CD4-positive, alpha-beta memory T cell (primary cell): ENCODE data around the gene MYH10. TPM values are rescaled to one million over a fixed set of nuclear protein-coding genes. Genes with fewer than 3 reads are reported as not detected.
A peak's percentile ranks its signal among the peaks of the same experiment; 100 is the strongest.

Experiments used
- CTCF ChIA-PET: fragments of 350-600 bp; sonication (Branson Sonifier 250); formaldehyde crosslinking; loops from one replicate; lab custom pipeline; 2021; ENCODE audit warnings: inconsistent platforms; ENCODE audit not compliant: partially characterized antibody; lab: Charles Lee
- POLR2A ChIA-PET: fragments of 350-600 bp; sonication (Branson Sonifier 250); formaldehyde crosslinking; loops from one replicate; lab custom pipeline; 2021; ENCODE audit not compliant: partially characterized antibody; lab: Charles Lee
- DNase-seq, 5 donors: peaks; one replicate each; pipeline versions ENCODE4 v3.0.0 to v3.0.0-alpha.2; 2020 to 2022; ENCODE audit warnings: mixed read lengths in 1 of 5
- H3K27ac ChIP-seq: one replicate; pipeline ENCODE4 v1.7.0; 2013; ENCODE audit warnings: low read depth, low read length
- H3K27me3 ChIP-seq: 2 replicates; pipeline ENCODE4 v1.7.0; 2013; ENCODE audit warnings: mild to moderate bottlenecking, low read length, moderate library complexity; ENCODE audit not compliant: insufficient read depth
- H3K36me3 ChIP-seq: 2 replicates; pipeline ENCODE4 v1.7.0; 2013; ENCODE audit warnings: mild to moderate bottlenecking, low read length, moderate library complexity; ENCODE audit not compliant: insufficient read depth
- H3K4me1 ChIP-seq: 2 replicates; pipeline ENCODE4 v1.7.0; 2013; ENCODE audit warnings: mild to moderate bottlenecking, low read length, moderate library complexity; ENCODE audit not compliant: insufficient read depth
- H3K4me3 ChIP-seq, 2 donors: one replicate each; pipeline ENCODE4 v1.7.0; 2013; ENCODE audit warnings: low read length in 2 of 2, mild to moderate bottlenecking in 1 of 2
- H3K9me3 ChIP-seq, 2 donors: one replicate each; pipeline ENCODE4 v1.7.0; 2013; ENCODE audit warnings: low read length in 2 of 2, control low read depth in 1 of 2; ENCODE audit not compliant: control insufficient read depth in 1 of 2
- H3K27ac Mint-ChIP-seq, 7 donors: one replicate each; pipeline ENCODE4 v1.8.0; 2020 to 2021; ENCODE audit warnings: mixed read lengths in 7 of 7, mild to moderate bottlenecking in 6 of 7, inconsistent platforms in 3 of 7, moderate library complexity in 3 of 7
- H3K27me3 Mint-ChIP-seq, 2 donors: one replicate each; pipeline ENCODE4 v1.8.0; 2020 to 2021; ENCODE audit warnings: mixed read lengths in 2 of 2
- H3K36me3 Mint-ChIP-seq, 2 donors: one replicate each; pipeline ENCODE4 v1.8.0; 2020 to 2021; ENCODE audit warnings: mixed read lengths in 2 of 2, inconsistent platforms in 1 of 2, mild to moderate bottlenecking in 1 of 2
- H3K4me1 Mint-ChIP-seq, 4 donors: one replicate each; pipeline ENCODE4 v1.8.0; 2020 to 2021; ENCODE audit warnings: mixed read lengths in 4 of 4, mild to moderate bottlenecking in 1 of 4
- H3K4me3 Mint-ChIP-seq, 8 donors: one replicate each; pipeline ENCODE4 v1.8.0; 2020 to 2021; ENCODE audit warnings: mixed read lengths in 8 of 8, mild to moderate bottlenecking in 7 of 8, moderate library complexity in 6 of 8, inconsistent platforms in 3 of 8
- H3K9me3 Mint-ChIP-seq, 8 donors: one replicate each; pipeline ENCODE4 v1.8.0; 2020 to 2021; ENCODE audit warnings: mixed read lengths in 8 of 8, mild to moderate bottlenecking in 5 of 8, inconsistent platforms in 3 of 8, moderate library complexity in 1 of 8
- intact Hi-C: fragments of 100-400 bp; cut with micrococcal nuclease; formaldehyde crosslinking; loops from one replicate; pipeline ENCODE4 v1.15.1; 2023
- polyA plus RNA-seq, 2 donors: library from polyadenylated mRNA; unstranded; fragments of 300-500 nt; fragmentation: Illumina TruSeq; gene quantifications; one replicate each; pipeline ENCODE4 v1.2.3, GENCODE V29; 2021
- total RNA-seq, 2 experiments: library from RNA; stranded (reverse); gene quantifications; one replicate each; pipeline ENCODE4 v1.2.3, GENCODE V29; 2021

MYH10 gene
- total and polyA plus RNA-seq, 4 experiments from 2014 or later: 1.9 to 2.8 (median 2.1) TPM

DNA sequence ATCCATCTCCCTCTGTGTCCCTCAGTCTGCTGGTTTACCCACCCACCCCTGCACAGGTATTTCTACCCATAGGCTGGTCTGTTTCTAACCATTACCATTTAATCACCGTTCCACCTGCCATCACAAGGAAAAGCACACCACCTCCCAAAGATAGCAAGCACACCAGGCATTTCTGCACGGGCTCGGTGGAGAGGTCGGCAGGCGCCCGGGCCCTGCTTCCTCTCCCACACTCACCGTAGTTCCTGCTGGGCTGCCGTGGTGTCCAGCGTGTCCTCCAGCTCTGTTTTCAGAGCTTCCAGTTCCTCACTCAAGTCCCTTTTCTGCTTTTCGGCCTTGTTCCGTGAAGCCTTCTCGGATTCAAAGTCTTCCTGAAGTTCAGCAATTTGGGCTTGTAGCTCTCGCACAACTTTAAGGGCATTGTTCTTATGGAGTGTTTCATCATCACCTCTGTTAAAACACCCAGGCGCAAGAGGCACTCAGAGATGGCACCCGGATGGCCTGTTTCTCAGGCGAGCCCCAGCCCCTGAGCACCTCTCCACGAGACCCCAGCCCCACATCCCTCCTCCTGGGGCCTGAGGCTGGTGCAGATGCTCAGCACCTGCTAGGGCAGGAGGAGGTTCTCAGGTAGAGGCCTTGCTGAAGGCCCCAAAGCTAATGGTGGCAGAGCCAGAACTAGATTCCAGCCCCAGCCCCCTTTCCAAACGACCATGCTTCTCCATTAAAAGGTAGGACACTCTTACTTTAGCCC, 125.9 kb downstream of the MYH10 start:
- Mint-ChIP-seq H3K27ac (no peak overlapping the region), H3K36me3 (peaks cover 0 to 8% of the 10 kb centered on the region in 2 donors), H3K4me3 (peak overlapping the region in 1 of 8 donors; percentile 13), H3K27me3 (no peaks in the 10 kb centered on the region), H3K9me3 (no peaks in the 10 kb centered on the region), H3K4me1 (no peaks in the 10 kb centered on the region)
- Histone ChIP-seq H3K4me3 (no peak overlapping the region), H3K36me3 (no peaks in the 10 kb centered on the region), H3K27ac (no peak overlapping the region), H3K9me3 (no peaks in the 10 kb centered on the region), H3K27me3 (no peaks in the 10 kb centered on the region), H3K4me1 (no peaks in the 10 kb centered on the region)
- intact Hi-C loops: no loop called here
- ChIA-PET POLR2A (no interaction called here), CTCF (no interaction called here)
- DNase-seq: no peak

DNA sequence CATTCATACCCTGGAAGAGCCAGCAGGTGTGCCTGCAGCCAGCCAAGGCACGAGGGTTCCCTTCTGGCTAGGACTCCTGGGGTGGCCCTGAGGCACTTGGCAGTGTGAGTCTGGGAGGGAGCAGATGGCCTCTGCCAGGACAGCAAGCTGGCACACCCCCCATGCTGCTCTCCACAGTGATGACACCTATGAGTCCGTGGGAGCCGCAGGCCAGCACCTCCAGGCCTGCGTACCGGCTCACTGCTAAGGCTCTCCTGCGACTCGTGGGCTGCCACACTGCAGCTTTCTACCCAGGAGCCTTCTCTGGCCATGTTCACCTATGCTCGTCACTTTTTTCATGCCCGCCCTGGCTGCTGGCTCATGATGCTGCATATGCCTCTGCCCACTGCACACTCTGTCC, 126.7 kb downstream of the MYH10 start:
- Histone ChIP-seq H3K36me3 (no peaks in the 10 kb centered on the region), H3K4me3 (no peak overlapping the region), H3K27me3 (no peaks in the 10 kb centered on the region), H3K4me1 (no peaks in the 10 kb centered on the region), H3K27ac (no peak overlapping the region), H3K9me3 (no peaks in the 10 kb centered on the region)
- peak overlapping the region in 1 of 7 donors; percentile 24 for H3K27ac Mint-ChIP-seq
- H3K4me3 Mint-ChIP-seq: peak overlapping the region in 1 of 8 donors; percentile 16
- no peaks in the 10 kb centered on the region for H3K9me3 Mint-ChIP-seq
- intact Hi-C loops: no loop called here
- ChIA-PET POLR2A (no interaction called here), CTCF (no interaction called here)
- no peak for DNase-seq
- no peaks in the 10 kb centered on the region for H3K27me3 Mint-ChIP-seq
- peaks cover 0 to 8% of the 10 kb centered on the region in 2 donors for H3K36me3 Mint-ChIP-seq
- H3K4me1 Mint-ChIP-seq: no peaks in the 10 kb centered on the region

DNA sequence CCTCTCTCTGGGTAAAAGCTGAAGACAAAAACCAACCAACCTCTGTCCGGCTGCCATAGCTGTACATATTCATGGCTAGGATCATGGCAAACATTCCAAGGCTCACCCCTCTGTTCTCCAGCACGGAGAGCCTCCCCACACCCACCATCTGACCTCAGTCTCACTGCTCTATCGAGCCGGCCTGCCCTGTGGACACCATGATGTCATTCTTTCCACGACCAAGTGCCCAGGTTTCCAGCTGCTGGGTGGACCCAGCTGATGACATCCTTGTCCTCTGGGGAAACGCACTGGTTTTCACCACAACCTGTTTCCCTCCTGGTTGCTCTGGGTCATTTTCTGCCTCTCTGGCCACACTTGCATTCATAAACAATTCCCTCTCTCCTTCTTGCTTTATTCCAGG, 127.2 kb downstream of the MYH10 start:
- POLR2A ChIA-PET: no interaction called here
- H3K27me3 Mint-ChIP-seq: no peaks in the 10 kb centered on the region

GRCh38 chr17:8502126-8502525, 128.4 kb downstream of the MYH10 start:
- no peaks in the 10 kb centered on the region for H3K4me1 ChIP-seq
- H3K27me3 Mint-ChIP-seq: no peaks in the 10 kb centered on the region
- H3K9me3 ChIP-seq: no peaks in the 10 kb centered on the region
- intact Hi-C loops: no loop called here
- no peaks in the 10 kb centered on the region for H3K4me1 Mint-ChIP-seq
- H3K4me3 Mint-ChIP-seq: no peak overlapping the region
- H3K27me3 ChIP-seq: no peaks in the 10 kb centered on the region
- H3K9me3 Mint-ChIP-seq: no peaks in the 10 kb centered on the region
- peak overlapping the region in 1 of 7 donors; percentile 61 for H3K27ac Mint-ChIP-seq
- H3K4me3 ChIP-seq: no peak overlapping the region
- CTCF ChIA-PET: no interaction called here
- H3K27ac ChIP-seq: no peak overlapping the region
- no peaks in the 10 kb centered on the region for H3K36me3 ChIP-seq
- POLR2A ChIA-PET: no interaction called here
- H3K36me3 Mint-ChIP-seq: peaks cover 0 to 3% of the 10 kb centered on the region in 2 donors
- DNase-seq: no peak

More for the DNA sequence above, 127.2 kb downstream of the MYH10 start:
- peaks cover 0 to 6% of the 10 kb centered on the region in 2 donors for H3K36me3 Mint-ChIP-seq
- H3K9me3 ChIP-seq: no peaks in the 10 kb centered on the region
- no peak overlapping the region for H3K4me3 ChIP-seq
- H3K27ac Mint-ChIP-seq: peak overlapping the region in 1 of 7 donors; percentile 24
- DNase-seq: no peak
- H3K4me3 Mint-ChIP-seq: peak overlapping the region in 1 of 8 donors; percentile 16
- H3K27ac ChIP-seq: no peak overlapping the region
- H3K4me1 Mint-ChIP-seq: no peaks in the 10 kb centered on the region
- H3K4me1 ChIP-seq: no peaks in the 10 kb centered on the region
- no peaks in the 10 kb centered on the region for H3K9me3 Mint-ChIP-seq
- no peaks in the 10 kb centered on the region for H3K36me3 ChIP-seq
- CTCF ChIA-PET: no interaction called here
- intact Hi-C loops: no loop called here
- H3K27me3 ChIP-seq: no peaks in the 10 kb centered on the region

- Histone ChIP-seq H3K4me1 (no peaks in the 10 kb centered on the region), H3K4me3 (no peak overlapping the region), H3K36me3 (no peaks in the 10 kb centered on the region), H3K27me3 (no peaks in the 10 kb centered on the region), H3K9me3 (no peaks in the 10 kb centered on the region), H3K27ac (no peak overlapping the region)
- H3K4me1 Mint-ChIP-seq: no peaks in the 10 kb centered on the region
- CTCF ChIA-PET: no interaction called here
- H3K36me3 Mint-ChIP-seq: no peaks in the 10 kb centered on the region
- intact Hi-C loops: no loop called here
- no peak overlapping the region for H3K27ac Mint-ChIP-seq
- POLR2A ChIA-PET: no interaction called here
- no peak overlapping the region for H3K4me3 Mint-ChIP-seq
- DNase-seq: no peak
- no peaks in the 10 kb centered on the region for H3K27me3 Mint-ChIP-seq
- H3K9me3 Mint-ChIP-seq: no peaks in the 10 kb centered on the region
Measured at GRCh38 chr17:8500609-8501008, 129.9 kb downstream of the MYH10 start.

GRCh38 chr17:8499614-8500013, 130.9 kb downstream of the MYH10 start:
- POLR2A ChIA-PET: no interaction called here
- Mint-ChIP-seq H3K27ac (no peak overlapping the region), H3K27me3 (no peaks in the 10 kb centered on the region), H3K9me3 (no peaks in the 10 kb centered on the region), H3K4me1 (no peaks in the 10 kb centered on the region), H3K4me3 (no peak overlapping the region), H3K36me3 (no peaks in the 10 kb centered on the region)
- H3K4me1 ChIP-seq: no peaks in the 10 kb centered on the region
- no peaks in the 10 kb centered on the region for H3K27me3 ChIP-seq
- intact Hi-C loops: no loop called here
- H3K27ac ChIP-seq: no peak overlapping the region
- no peak for DNase-seq
- H3K36me3 ChIP-seq: no peaks in the 10 kb centered on the region
- H3K9me3 ChIP-seq: no peaks in the 10 kb centered on the region
- CTCF ChIA-PET: no interaction called here
- H3K4me3 ChIP-seq: no peak overlapping the region

DNA sequence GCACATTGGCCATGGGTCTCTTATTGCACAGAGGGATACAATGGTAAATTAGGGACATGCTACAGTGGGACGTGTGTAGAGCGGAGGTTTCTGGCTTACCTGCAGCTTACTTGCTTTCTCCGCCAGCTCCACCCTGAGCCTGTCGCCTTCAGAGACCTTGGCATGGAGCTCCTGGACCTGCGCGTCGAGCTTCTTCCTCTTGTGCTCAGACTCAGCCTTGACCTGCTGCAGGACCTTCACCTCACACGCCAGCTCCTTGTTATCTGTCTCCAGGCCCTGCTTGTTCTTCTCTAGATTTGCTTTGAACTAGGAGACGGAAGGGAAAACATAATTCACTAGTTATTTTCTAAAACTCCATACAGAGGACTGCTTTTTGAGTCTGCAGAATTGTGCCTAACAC, 131.4 kb downstream of the MYH10 start:
- H3K4me3 ChIP-seq: no peak overlapping the region
- H3K27ac Mint-ChIP-seq: no peak overlapping the region
- DNase-seq: no peak
- ChIA-PET CTCF (no interaction called here), POLR2A (no interaction called here)
- intact Hi-C loops: no loop called here
- no peaks in the 10 kb centered on the region for H3K36me3 ChIP-seq
- peaks cover 0 to 3% (median 0%) of the 10 kb centered on the region in 8 donors for H3K9me3 Mint-ChIP-seq
- H3K36me3 Mint-ChIP-seq: peaks cover 0 to 2% of the 10 kb centered on the region in 2 donors
- no peak overlapping the region for H3K4me3 Mint-ChIP-seq
- H3K9me3 ChIP-seq: no peaks in the 10 kb centered on the region
- H3K27me3 ChIP-seq: no peaks in the 10 kb centered on the region
- no peaks in the 10 kb centered on the region for H3K27me3 Mint-ChIP-seq
- no peaks in the 10 kb centered on the region for H3K4me1 ChIP-seq
- no peak overlapping the region for H3K27ac ChIP-seq
- H3K4me1 Mint-ChIP-seq: no peaks in the 10 kb centered on the region
